Thyroid gland (tissue), 4 donors: ENCODE measurements around the gene HECTD3. TPM values are rescaled to one million over a fixed set of nuclear protein-coding genes. Genes with fewer than 3 reads are reported as not detected.

Experiments
- DNase-seq, 2 donors: peaks; one replicate each; pipeline ENCODE4 v3.0.0-alpha.2; 2019
- H3K27ac ChIP-seq, 3 donors: fragments of 200-600 bp; sonication (generic); 1 replicate in 2 of 3; 2 replicates in 1 of 3; pipeline ENCODE4 v1.5.1; 2016 to 2019; ENCODE audit warnings: mild to moderate bottlenecking in 1 of 3, moderate library complexity in 1 of 3
- H3K27me3 ChIP-seq: fragments of 200-600 bp; sonication (generic); one replicate; pipeline ENCODE4 v1.5.1; 2019
- H3K36me3 ChIP-seq, 2 donors: fragments of 200-600 bp; sonication (generic); one replicate each; pipeline ENCODE4 v1.5.1; 2016 to 2019
- H3K4me1 ChIP-seq, 2 donors: fragments of 200-600 bp; sonication (generic); one replicate each; pipeline ENCODE4 v1.5.1; 2017 to 2019
- H3K4me3 ChIP-seq, 3 donors: fragments of 200-600 bp; sonication (generic); replicated peaks in 1 of 3; 1 replicate in 2 of 3; 2 replicates in 1 of 3; pipeline ENCODE4 v1.5.1; 2016; ENCODE audit warnings: mild to moderate bottlenecking in 1 of 3
- H3K9me3 ChIP-seq: fragments of 200-600 bp; sonication (generic); one replicate; pipeline ENCODE4 v1.5.1; 2017
- POLR2A ChIP-seq, 2 donors: fragments of 450-650 bp; IDR thresholded peaks; one replicate each; pipeline ENCODE4 v1.6.1; 2017; ENCODE audit warnings: antibody characterized with exemption in 2 of 2, mild to moderate bottlenecking in 2 of 2, moderate library complexity in 1 of 2
- WGBS, 2 donors: methylation state at CpG; one replicate each; pipeline ENCODE4 v1.1.5; 2017; 5-methylcytosine and 5-hydroxymethylcytosine counted together
- intact Hi-C: fragments of 100-400 bp; cut with DNase I; formaldehyde crosslinking; loops from one replicate; pipeline ENCODE4 v1.15.1; 2023
- total RNA-seq, 4 donors: library from RNA; depleted of rRNA; stranded (reverse); fragments of >200 nt; gene quantifications; one replicate each; pipeline ENCODE4 v1.2.3, GENCODE V29; 2016
- TF ChIP-seq, protein P1 (sequence below), 6 experiments: fragments of 200-600 bp in 3 of 6; fragments of 450-650 bp in 3 of 6; sonication (generic) in 3 of 6; IDR thresholded peaks; one replicate each; pipeline ENCODE4 v1.5.1; 2016 to 2019; ENCODE audit warnings: antibody characterized with exemption in 6 of 6, mild to moderate bottlenecking in 2 of 6, inconsistent platforms in 1 of 6, moderate library complexity in 1 of 6

Gene HECTD3
- total RNA-seq, 4 donors from 2014 or later, result 30.8 to 42.6 (median 38.1) TPM

DNA sequence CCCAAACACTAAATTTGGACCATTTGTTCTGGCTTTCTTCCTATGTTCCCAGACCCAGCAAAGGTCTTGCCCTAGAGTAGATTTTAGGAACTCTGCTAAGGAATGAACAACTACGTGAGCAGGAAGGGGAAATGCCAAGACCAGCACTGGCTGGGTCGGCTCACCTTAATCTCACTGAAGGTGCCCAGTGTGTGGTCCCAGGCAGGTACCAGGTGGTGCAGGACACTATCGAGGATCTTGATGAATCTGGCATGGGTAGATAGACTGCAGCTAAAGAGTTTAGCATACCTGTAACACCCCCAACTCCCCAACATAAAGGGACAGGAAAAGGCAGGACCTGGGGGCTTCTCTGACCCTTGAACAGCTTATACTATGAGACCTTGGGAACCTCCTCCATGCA lies 3.0 kb downstream of the HECTD3 start:
- intact Hi-C loops, result no loop called here
- WGBS, 2 donors, result 94% methylated on average over 3 of the region's 3 CpGs
- TF ChIP-seq POLR2A (IDR thresholded peaks at IDR 0.05), result no peak
- TF ChIP-seq, protein P1, sequence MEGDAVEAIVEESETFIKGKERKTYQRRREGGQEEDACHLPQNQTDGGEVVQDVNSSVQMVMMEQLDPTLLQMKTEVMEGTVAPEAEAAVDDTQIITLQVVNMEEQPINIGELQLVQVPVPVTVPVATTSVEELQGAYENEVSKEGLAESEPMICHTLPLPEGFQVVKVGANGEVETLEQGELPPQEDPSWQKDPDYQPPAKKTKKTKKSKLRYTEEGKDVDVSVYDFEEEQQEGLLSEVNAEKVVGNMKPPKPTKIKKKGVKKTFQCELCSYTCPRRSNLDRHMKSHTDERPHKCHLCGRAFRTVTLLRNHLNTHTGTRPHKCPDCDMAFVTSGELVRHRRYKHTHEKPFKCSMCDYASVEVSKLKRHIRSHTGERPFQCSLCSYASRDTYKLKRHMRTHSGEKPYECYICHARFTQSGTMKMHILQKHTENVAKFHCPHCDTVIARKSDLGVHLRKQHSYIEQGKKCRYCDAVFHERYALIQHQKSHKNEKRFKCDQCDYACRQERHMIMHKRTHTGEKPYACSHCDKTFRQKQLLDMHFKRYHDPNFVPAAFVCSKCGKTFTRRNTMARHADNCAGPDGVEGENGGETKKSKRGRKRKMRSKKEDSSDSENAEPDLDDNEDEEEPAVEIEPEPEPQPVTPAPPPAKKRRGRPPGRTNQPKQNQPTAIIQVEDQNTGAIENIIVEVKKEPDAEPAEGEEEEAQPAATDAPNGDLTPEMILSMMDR (IDR thresholded peaks at IDR 0.05), result no peak
- Histone ChIP-seq H3K9me3 (no peaks in the 10 kb centered on the region), H3K27me3 (no peaks in the 10 kb centered on the region), H3K36me3 (peaks cover 61 to 63% of the 10 kb centered on the region in 2 donors), H3K4me1 (peaks cover 28 to 29% of the 10 kb centered on the region in 2 donors), H3K4me3 (no peak overlapping the region), H3K27ac (no peak overlapping the region)
- DNase-seq, result no peak

- intact Hi-C loops, result no loop called here
- TF ChIP-seq POLR2A (IDR thresholded peaks at IDR 0.05), result no peak
- TF ChIP-seq, protein P1 (IDR thresholded peaks at IDR 0.05), result no peak
- H3K27ac ChIP-seq, result no peak overlapping the region
- 78 to 82% methylated on average over 6 to 8 of the region's 11 CpGs for WGBS, 2 donors
- peaks cover 65 to 67% of the 10 kb centered on the region in 2 donors for H3K36me3 ChIP-seq
- no peaks in the 10 kb centered on the region for H3K27me3 ChIP-seq
- no peak overlapping the region for H3K4me3 ChIP-seq
- DNase-seq, result no peak
- H3K4me1 ChIP-seq, result peaks cover 21 to 25% of the 10 kb centered on the region in 2 donors
- H3K9me3 ChIP-seq, result no peaks in the 10 kb centered on the region
Observed at GRCh38 chr1:45007311-45007710, 3.8 kb downstream of the HECTD3 start.

DNA sequence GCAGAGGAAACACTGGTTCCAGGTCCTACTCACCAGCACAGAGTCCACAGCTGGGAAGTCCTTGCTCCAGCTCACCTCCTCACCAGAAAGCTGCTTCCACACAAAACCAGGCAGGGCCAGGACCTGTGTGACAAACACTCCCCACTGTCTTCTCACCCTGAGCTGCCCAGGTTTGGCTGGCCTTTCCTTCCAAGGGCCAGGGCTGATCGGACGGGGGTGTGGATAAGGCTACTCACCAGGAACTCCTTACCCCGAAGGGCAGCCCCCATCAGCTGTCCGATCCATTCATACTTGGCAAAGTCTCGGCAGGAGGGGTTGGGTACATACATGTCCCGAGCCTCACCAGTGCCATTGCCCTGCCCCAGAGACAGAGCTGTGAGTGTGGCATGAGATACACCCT lies 5.4 kb downstream of the HECTD3 start:
- no peaks in the 10 kb centered on the region for H3K9me3 ChIP-seq
- H3K36me3 ChIP-seq, result peaks cover 65 to 67% of the 10 kb centered on the region in 2 donors
- H3K4me3 ChIP-seq, result no peak overlapping the region
- no peak for TF ChIP-seq POLR2A (IDR thresholded peaks at IDR 0.05)
- TF ChIP-seq, protein P1 (IDR thresholded peaks at IDR 0.05), result no peak
- intact Hi-C loops, result no loop called here
- no peak for DNase-seq
- H3K27me3 ChIP-seq, result no peaks in the 10 kb centered on the region
- WGBS, 2 donors, result 94 to 98% methylated on average over 4 to 5 of the region's 6 CpGs
- H3K4me1 ChIP-seq, result peaks cover 19 to 33% of the 10 kb centered on the region in 2 donors
- H3K27ac ChIP-seq, result no peak overlapping the region

DNA sequence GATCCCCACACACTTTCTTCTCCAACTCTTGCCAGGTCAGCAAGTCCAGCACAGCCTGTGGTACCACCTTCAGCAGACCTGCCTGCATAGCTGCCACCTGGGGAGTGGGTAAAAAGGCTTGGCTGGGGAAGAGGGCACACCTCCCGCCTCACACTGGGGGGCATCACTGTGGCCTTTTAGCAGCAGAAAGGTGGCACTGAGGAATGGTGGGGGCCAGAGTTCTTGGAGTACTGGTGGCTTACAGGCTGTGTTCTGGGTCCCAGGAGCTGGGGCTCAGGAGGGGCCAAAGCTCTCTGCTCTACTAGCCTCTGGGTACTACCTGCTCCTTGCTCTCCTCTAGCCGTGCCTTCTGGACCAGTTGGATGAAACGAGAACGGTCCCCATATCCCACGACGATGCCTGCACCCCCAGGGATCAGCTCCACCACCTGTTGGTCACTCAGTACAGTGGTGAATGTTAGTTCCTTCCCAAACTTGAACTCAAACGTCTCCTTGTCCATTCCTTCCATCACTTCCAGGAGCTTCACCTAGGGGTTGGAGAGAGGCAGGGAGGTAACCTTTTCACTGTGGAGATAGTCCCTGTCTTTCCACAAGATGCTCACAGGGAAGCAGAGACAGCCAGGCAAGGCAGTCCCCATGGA lies 6.7 kb downstream of the HECTD3 start:
- intact Hi-C loops, result no loop called here
- DNase-seq, result no peak
- 88 to 89% methylated on average over 7 of the region's 7 CpGs for WGBS, 2 donors
- peaks cover 65 to 67% of the 10 kb centered on the region in 2 donors for H3K36me3 ChIP-seq
- H3K4me3 ChIP-seq, result no peak overlapping the region
- H3K27me3 ChIP-seq, result no peaks in the 10 kb centered on the region
- H3K27ac ChIP-seq, result no peak overlapping the region
- H3K9me3 ChIP-seq, result no peaks in the 10 kb centered on the region
- H3K4me1 ChIP-seq, result peaks cover 14 to 33% of the 10 kb centered on the region in 2 donors
- TF ChIP-seq, protein P1 (IDR thresholded peaks at IDR 0.05), result no peak
- no peak for TF ChIP-seq POLR2A (IDR thresholded peaks at IDR 0.05)

DNA sequence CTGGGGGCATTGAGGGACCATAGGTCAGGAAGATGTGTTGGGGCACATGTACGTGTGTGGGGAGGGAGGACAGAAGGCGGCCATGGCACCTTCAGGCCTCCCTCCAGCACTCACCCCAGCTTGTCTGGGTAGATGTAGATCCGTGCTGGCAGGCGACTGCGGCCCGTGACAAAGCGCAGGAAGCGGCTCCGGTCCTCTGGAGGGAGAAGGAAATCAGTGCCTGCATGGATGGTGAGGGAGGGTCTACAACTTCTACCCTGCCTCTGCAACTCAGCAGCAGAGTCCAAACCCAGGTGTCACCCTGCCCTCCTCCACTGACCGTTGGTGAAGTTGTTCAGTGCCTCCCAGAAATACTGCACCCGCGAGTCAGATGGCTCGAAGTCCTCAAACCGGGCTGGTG lies 7.4 kb downstream of the HECTD3 start:
- Histone ChIP-seq H3K27ac (no peak overlapping the region), H3K36me3 (peaks cover 59 to 61% of the 10 kb centered on the region in 2 donors), H3K4me3 (no peak overlapping the region), H3K4me1 (peaks cover 10 to 28% of the 10 kb centered on the region in 2 donors), H3K27me3 (no peaks in the 10 kb centered on the region), H3K9me3 (no peaks in the 10 kb centered on the region)
- TF ChIP-seq, protein P1 (IDR thresholded peaks at IDR 0.05), result no peak
- TF ChIP-seq POLR2A (IDR thresholded peaks at IDR 0.05), result no peak
- no peak for DNase-seq
- intact Hi-C loops, result no loop called here
- WGBS, 2 donors, result 95 to 98% methylated on average over 13 to 14 of the region's 14 CpGs
